RWPE2 (cell line): ENCODE measurements around the gene SRGAP2C.
A peak's percentile ranks its signal among the peaks of the same experiment; 100 is the strongest.
"Not testable (repeated sequence)": the region's sequence is repeated elsewhere in the genome, so short reads cannot be mapped to it uniquely, and the experiment has no call there.

ENCODE experiments used
- ATAC-seq: fragments of 200-7000 bp; cut with Tn5 transposase; 3 replicates; pipeline ENCODE4 v1.9.1; 2021; ENCODE audit warnings: low read depth
- DNase-seq: peaks from one replicate; pipeline ENCODE4 v3.0.0-alpha.2; 2020; ENCODE audit warnings: low spot score
- H3K27ac ChIP-seq: fragments of 450-650 bp; 2 replicates; pipeline ENCODE4 v1.5.1; 2017; ENCODE audit warnings: mild to moderate bottlenecking; ENCODE audit not compliant: poor library complexity, severe bottlenecking
- H3K27me3 ChIP-seq: fragments of 250-450 bp; sonication (Bioruptor Pico); 2 replicates; pipeline ENCODE4 v1.5.1; 2021; ENCODE audit warnings: mild to moderate bottlenecking, moderate library complexity; ENCODE audit not compliant: insufficient read depth, poor library complexity, severe bottlenecking
- H3K36me3 ChIP-seq: fragments of 250-450 bp; sonication (Bioruptor Pico); 2 replicates; pipeline ENCODE4 v1.5.1; 2020; ENCODE audit warnings: low read depth, mild to moderate bottlenecking, moderate library complexity
- H3K4me1 ChIP-seq: fragments of 250-450 bp; sonication (Bioruptor Pico); 2 replicates; pipeline ENCODE4 v1.5.1; 2021; ENCODE audit warnings: mild to moderate bottlenecking, moderate library complexity; ENCODE audit not compliant: insufficient read depth, poor library complexity, severe bottlenecking
- H3K4me3 ChIP-seq: fragments of 250-450 bp; sonication (Bioruptor Pico); 2 replicates; pipeline ENCODE4 v1.5.1; 2021; ENCODE audit warnings: mild to moderate bottlenecking, moderate library complexity; ENCODE audit not compliant: severe bottlenecking
- H3K9me3 ChIP-seq: fragments of 250-450 bp; sonication (Bioruptor Pico); 2 replicates; pipeline ENCODE4 v1.5.1; 2021; ENCODE audit warnings: mild to moderate bottlenecking, moderate library complexity; ENCODE audit not compliant: severe bottlenecking

SRGAP2C gene

DNA sequence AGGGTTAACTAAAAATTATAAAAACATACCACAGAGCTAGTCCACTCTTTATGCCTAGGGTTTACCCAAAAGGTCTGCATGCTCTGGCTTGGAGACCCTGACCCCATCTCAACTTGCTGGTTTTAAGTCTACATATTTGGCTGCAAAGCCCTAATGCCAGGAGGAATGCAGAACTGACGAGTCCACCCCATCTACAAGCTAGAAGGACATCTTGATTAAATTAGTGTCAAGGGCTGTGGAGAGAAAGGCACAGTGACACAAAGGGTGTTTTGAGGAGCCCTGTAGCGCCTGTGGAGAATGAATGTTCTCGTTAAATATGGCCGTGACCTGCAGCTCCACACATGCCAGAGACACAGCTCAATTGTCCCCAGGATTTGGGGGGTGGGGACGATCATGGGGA, 162.7 kb downstream of the SRGAP2C start:
- H3K4me3 ChIP-seq, H3K36me3 ChIP-seq, ATAC-seq, H3K27me3 ChIP-seq, H3K27ac ChIP-seq, H3K4me1 ChIP-seq, H3K9me3 ChIP-seq, DNase-seq: not testable (repeated sequence)

DNA sequence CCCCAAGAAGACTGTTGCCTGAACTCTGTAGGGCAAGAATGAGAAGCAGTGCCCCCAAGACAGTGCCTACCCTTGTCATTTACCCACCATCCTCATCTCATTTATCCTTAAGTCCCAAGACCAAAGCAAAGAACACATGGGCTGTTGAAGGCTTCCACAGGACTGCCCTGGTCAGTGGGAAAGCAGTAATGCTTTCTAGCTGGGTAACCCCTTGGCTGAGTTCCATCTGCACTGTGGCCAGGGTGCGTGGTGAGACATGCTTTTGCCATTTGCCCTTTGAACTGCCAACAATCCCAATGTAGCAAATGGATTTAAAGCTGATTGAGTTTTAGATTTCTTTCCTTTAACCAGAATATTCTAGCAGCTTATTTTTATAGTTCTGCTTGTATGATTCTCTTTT, 163.3 kb downstream of the SRGAP2C start:
- not testable (repeated sequence) for H3K4me3 ChIP-seq, H3K4me1 ChIP-seq, H3K36me3 ChIP-seq, DNase-seq, ATAC-seq, H3K27ac ChIP-seq, H3K27me3 ChIP-seq, H3K9me3 ChIP-seq

GRCh38 chr1:121349332-121349967, 164.7 kb downstream of the SRGAP2C start:
- H3K4me3 ChIP-seq, H3K36me3 ChIP-seq, H3K27me3 ChIP-seq, DNase-seq, H3K27ac ChIP-seq, H3K4me1 ChIP-seq, ATAC-seq, H3K9me3 ChIP-seq: not testable (repeated sequence)

GRCh38 chr1:121355711-121356420, 171.1 kb downstream of the SRGAP2C start:
- not testable (repeated sequence) for H3K4me3 ChIP-seq, DNase-seq, H3K36me3 ChIP-seq, H3K4me1 ChIP-seq, H3K27ac ChIP-seq, H3K27me3 ChIP-seq, H3K9me3 ChIP-seq
- peak; percentile 58 for ATAC-seq

GRCh38 chr1:121356819-121357218, 172.0 kb downstream of the SRGAP2C start:
- H3K36me3 ChIP-seq, DNase-seq, H3K27ac ChIP-seq, H3K4me3 ChIP-seq, H3K27me3 ChIP-seq, ATAC-seq, H3K9me3 ChIP-seq, H3K4me1 ChIP-seq: not testable (repeated sequence)

DNA sequence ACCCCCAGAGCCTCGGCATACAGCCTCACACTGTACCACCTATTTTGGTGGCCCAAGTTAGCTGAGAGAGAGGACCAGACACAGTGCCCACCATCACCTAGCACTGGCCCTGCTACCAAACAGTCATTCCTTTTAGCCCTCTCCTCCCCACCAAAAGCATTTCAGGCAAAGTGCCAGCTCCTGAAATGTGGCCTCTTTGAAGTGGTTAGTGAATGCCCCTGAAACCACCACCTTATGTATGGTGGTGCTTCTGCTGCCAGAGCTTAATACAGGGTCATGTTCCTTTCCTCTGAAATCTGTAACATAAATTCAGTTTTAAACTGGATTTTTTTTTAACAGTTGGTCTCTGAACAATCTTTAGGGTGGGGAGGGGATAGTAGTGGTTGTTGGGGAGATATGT, 175.8 kb downstream of the SRGAP2C start:
- not testable (repeated sequence) for H3K27me3 ChIP-seq, ATAC-seq, H3K9me3 ChIP-seq, H3K4me3 ChIP-seq, H3K4me1 ChIP-seq, H3K27ac ChIP-seq, H3K36me3 ChIP-seq, DNase-seq

- not testable (repeated sequence) for DNase-seq, H3K4me1 ChIP-seq, H3K36me3 ChIP-seq, H3K9me3 ChIP-seq, H3K4me3 ChIP-seq, H3K27ac ChIP-seq, H3K27me3 ChIP-seq
- ATAC-seq, result peak; percentile 44; the same call in 2 of the 3 replicates
Measured at GRCh38 chr1:121361451-121362233, 176.9 kb downstream of the SRGAP2C start.

DNA sequence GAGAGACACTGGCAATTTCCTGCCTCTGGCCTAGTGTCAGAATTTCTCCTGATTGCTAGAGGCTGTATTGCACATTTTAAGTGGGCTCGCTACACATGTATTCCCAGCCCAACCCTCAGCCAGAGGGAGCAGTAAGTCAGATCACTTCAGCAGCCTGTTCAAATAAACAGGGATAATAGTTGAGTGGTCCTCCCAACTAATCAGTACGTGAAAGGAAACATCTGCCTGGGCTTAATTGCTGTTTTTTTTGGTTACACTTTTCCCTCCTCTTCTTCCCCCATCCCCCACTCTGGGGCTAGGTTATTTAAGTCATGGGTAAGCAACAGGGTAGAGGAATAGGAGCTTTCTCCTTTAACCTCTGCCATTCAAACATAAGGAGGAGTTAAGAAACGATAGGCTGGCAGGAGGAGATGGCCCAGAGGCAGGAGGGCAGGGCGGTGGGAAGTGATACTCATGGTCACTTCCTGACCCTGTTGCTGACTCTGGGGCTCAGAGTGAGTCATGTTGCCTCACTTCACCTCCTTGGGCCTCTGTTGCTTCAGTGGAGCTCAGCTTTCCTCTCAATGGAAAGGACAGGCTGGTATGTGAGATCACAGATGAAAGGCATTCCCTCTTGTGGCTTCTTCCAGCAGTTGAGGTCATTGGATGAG, 177.6 kb downstream of the SRGAP2C start:
- ATAC-seq, result peak; percentile 87
- DNase-seq, H3K36me3 ChIP-seq, H3K4me1 ChIP-seq, H3K9me3 ChIP-seq, H3K27me3 ChIP-seq, H3K4me3 ChIP-seq, H3K27ac ChIP-seq: not testable (repeated sequence)

GRCh38 chr1:121365316-121365715, 180.5 kb downstream of the SRGAP2C start:
- not testable (repeated sequence) for H3K27ac ChIP-seq, ATAC-seq, H3K4me3 ChIP-seq, H3K36me3 ChIP-seq, H3K9me3 ChIP-seq, H3K4me1 ChIP-seq, H3K27me3 ChIP-seq, DNase-seq

DNA sequence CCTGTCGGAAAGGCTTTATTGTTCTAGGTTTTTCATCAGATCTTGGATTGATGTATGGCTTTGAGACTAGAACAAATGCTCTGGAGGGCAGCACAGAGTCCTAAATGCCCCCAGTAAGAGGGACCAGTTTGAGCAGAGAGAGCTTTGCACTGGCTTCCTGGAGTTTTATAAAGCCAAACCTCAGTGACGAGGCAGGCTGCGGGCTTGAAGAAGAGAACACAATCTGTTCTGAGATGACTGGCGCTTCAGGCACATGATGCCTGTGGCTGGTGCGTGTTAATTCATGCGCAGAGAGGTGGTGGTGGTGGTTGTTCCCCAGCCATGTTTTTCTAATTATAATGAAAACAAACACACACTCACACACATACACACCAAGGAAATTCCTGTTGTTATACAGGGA, 180.9 kb downstream of the SRGAP2C start:
- H3K4me3 ChIP-seq, DNase-seq, ATAC-seq, H3K36me3 ChIP-seq, H3K4me1 ChIP-seq, H3K27me3 ChIP-seq, H3K27ac ChIP-seq, H3K9me3 ChIP-seq: not testable (repeated sequence)

DNA sequence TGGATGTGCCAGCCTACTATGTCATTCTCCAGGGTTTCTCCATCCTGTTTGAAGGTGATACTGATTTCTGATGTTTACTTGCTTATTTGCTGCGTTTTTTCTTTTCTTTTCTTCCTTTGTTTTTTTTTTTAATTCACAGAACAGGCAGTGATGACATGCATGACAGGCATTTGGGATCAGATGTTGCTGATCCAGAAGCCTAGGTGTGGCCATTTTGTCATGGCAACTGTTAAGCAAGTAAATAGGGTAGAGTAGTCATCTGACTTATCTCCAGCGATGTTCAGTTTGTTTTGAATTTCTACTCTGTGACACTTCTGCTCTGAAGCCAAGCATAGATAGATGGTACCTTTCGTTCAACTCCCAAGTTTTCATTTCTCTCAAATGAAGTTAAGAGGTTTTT, 181.4 kb downstream of the SRGAP2C start:
- not testable (repeated sequence) for ATAC-seq, H3K9me3 ChIP-seq, DNase-seq, H3K27me3 ChIP-seq, H3K4me1 ChIP-seq, H3K36me3 ChIP-seq, H3K27ac ChIP-seq, H3K4me3 ChIP-seq
